Hepatocyte (in vitro differentiated cells): ENCODE results near the gene NSUN2. TPM values are rescaled to one million over a fixed set of nuclear protein-coding genes. Genes with fewer than 3 reads are reported as not detected.

Source experiments
- DNase-seq: peaks from one replicate; pipeline ENCODE4 v3.0.0-alpha.2; 2016; ENCODE audit warnings: low spot score
- H2AFZ ChIP-seq: fragments of 200-600 bp; sonication (generic); 2 replicates; pipeline ENCODE4 v1.6.0; 2016; ENCODE audit warnings: antibody characterized with exemption, mild to moderate bottlenecking
- H3K27ac ChIP-seq: fragments of 200-600 bp; sonication (generic); 2 replicates; pipeline ENCODE4 v1.5.1; 2016; ENCODE audit warnings: mild to moderate bottlenecking
- H3K27me3 ChIP-seq: fragments of 200-600 bp; sonication (generic); 2 replicates; pipeline ENCODE4 v1.6.1; 2016
- H3K36me3 ChIP-seq: fragments of 200-600 bp; sonication (generic); replicated peaks from 2 replicates; pipeline ENCODE4 v1.5.1; 2016; ENCODE audit warnings: low read depth; ENCODE audit not compliant: insufficient read depth
- H3K4me1 ChIP-seq: fragments of 200-600 bp; sonication (generic); 2 replicates; pipeline ENCODE4 v1.5.1; 2016; ENCODE audit warnings: mild to moderate bottlenecking, moderate library complexity; ENCODE audit not compliant: insufficient read depth
- H3K4me2 ChIP-seq: fragments of 200-600 bp; sonication (generic); 2 replicates; pipeline ENCODE4 v1.6.0; 2016
- H3K4me3 ChIP-seq: fragments of 200-600 bp; sonication (generic); 2 replicates; pipeline ENCODE4 v1.5.1; 2016; ENCODE audit warnings: mild to moderate bottlenecking
- H3K79me2 ChIP-seq: fragments of 200-600 bp; sonication (generic); 2 replicates; pipeline ENCODE4 v1.6.0; 2017; ENCODE audit warnings: mild to moderate bottlenecking
- H3K9me2 ChIP-seq: fragments of 200-600 bp; sonication (generic); replicated peaks from 2 replicates; pipeline ENCODE4 v1.6.0; 2017; ENCODE audit warnings: mild to moderate bottlenecking; ENCODE audit not compliant: insufficient read depth
- H3K9me3 ChIP-seq: fragments of 200-600 bp; sonication (generic); 2 replicates; pipeline ENCODE4 v1.5.1; 2016; ENCODE audit warnings: low read depth, mild to moderate bottlenecking
- H4K20me1 ChIP-seq: fragments of 200-600 bp; sonication (generic); 2 replicates; pipeline ENCODE4 v1.6.0; 2016; ENCODE audit warnings: mild to moderate bottlenecking; ENCODE audit not compliant: insufficient read depth, poor library complexity, severe bottlenecking
- CTCF ChIP-seq: fragments of 200-600 bp; sonication (generic); IDR thresholded peaks from 2 replicates; pipeline ENCODE4 v1.5.1; 2016; ENCODE audit warnings: antibody characterized with exemption, mild to moderate bottlenecking; ENCODE audit not compliant: poor library complexity
- EZH2 ChIP-seq: fragments of 200-600 bp; sonication (generic); IDR thresholded peaks from 2 replicates; pipeline ENCODE4 v1.6.1; 2016; ENCODE audit warnings: antibody characterized with exemption, mild to moderate bottlenecking, borderline replicate concordance
- EZH2phosphoT487 ChIP-seq: fragments of 200-600 bp; sonication (generic); IDR thresholded peaks from one replicate; pipeline ENCODE4 v1.6.1; 2018; ENCODE audit warnings: antibody characterized with exemption, mild to moderate bottlenecking, low read depth, moderate library complexity; ENCODE audit not compliant: unreplicated experiment, severe bottlenecking
- WGBS: methylation state at CpG from one replicate; pipeline ENCODE4 v1.1.6; 2016; ENCODE audit warnings: low lambda C conversion rate; ENCODE audit errors: missing lambda C conversion rate; 5-methylcytosine and 5-hydroxymethylcytosine counted together
- polyA plus RNA-seq: library from polyadenylated mRNA; unstranded; fragments of >200 nt; fragmentation: Nextera tagmentation; extraction: Ambion mirVana; gene quantifications from 2 replicates; pipeline ENCODE4 v1.2.1, GENCODE V29; 2016
- total RNA-seq: library from RNA; depleted of rRNA; stranded (reverse); fragments of >200 nt; gene quantifications from 2 replicates; pipeline ENCODE4 v1.2.3, GENCODE V29; 2014

NSUN2 gene
- total and polyA plus RNA-seq, 2 experiments from 2014 or later, result 34.8 to 43.0 TPM

- H3K4me1 ChIP-seq, result no peaks in the 10 kb centered on the region
- no peak overlapping the region for H2AFZ ChIP-seq
- no peak for DNase-seq
- 87% methylated on average over 4 of the region's 4 CpGs for WGBS
- no peaks in the 10 kb centered on the region for H3K79me2 ChIP-seq
- H4K20me1 ChIP-seq, result no peaks in the 10 kb centered on the region
- H3K36me3 ChIP-seq, result no peaks in the 10 kb centered on the region
- TF ChIP-seq EZH2, result no peak
- TF ChIP-seq EZH2phosphoT487, result no peak
- no peak for TF ChIP-seq CTCF
- H3K4me3 ChIP-seq, result no peak overlapping the region
- H3K9me3 ChIP-seq, result no peaks in the 10 kb centered on the region
- H3K27ac ChIP-seq, result no peak overlapping the region
- no peaks in the 10 kb centered on the region for H3K27me3 ChIP-seq
- H3K4me2 ChIP-seq, result no peak overlapping the region
- H3K9me2 ChIP-seq, result no peaks in the 10 kb centered on the region
Observed at GRCh38 chr5:6567068-6567467, 65.8 kb downstream of the NSUN2 start.

GRCh38 chr5:6565492-6565891 lies 67.4 kb downstream of the NSUN2 start:
- DNase-seq, result no peak
- Histone ChIP-seq H3K9me2 (no peaks in the 10 kb centered on the region), H3K79me2 (no peaks in the 10 kb centered on the region), H3K9me3 (no peaks in the 10 kb centered on the region), H3K27me3 (no peaks in the 10 kb centered on the region), H3K4me2 (no peak overlapping the region), H4K20me1 (no peaks in the 10 kb centered on the region), H3K36me3 (no peaks in the 10 kb centered on the region), H2AFZ (no peak overlapping the region), H3K27ac (no peak overlapping the region), H3K4me3 (no peak overlapping the region), H3K4me1 (no peaks in the 10 kb centered on the region)
- WGBS, result 87% methylated on average over 3 of the region's 3 CpGs
- TF ChIP-seq EZH2, result no peak
- TF ChIP-seq EZH2phosphoT487, result no peak
- no peak for TF ChIP-seq CTCF

- Histone ChIP-seq H3K27ac (no peak overlapping the region), H4K20me1 (no peaks in the 10 kb centered on the region), H3K36me3 (no peaks in the 10 kb centered on the region), H3K79me2 (no peaks in the 10 kb centered on the region), H3K4me1 (no peaks in the 10 kb centered on the region), H3K9me3 (no peaks in the 10 kb centered on the region), H2AFZ (no peak overlapping the region), H3K4me3 (no peak overlapping the region), H3K27me3 (no peaks in the 10 kb centered on the region), H3K4me2 (no peak overlapping the region), H3K9me2 (no peaks in the 10 kb centered on the region)
- TF ChIP-seq CTCF (no peak), EZH2 (no peak), EZH2phosphoT487 (no peak)
- 76% methylated on average over 6 of the region's 6 CpGs for WGBS
- DNase-seq, result no peak
Observed at GRCh38 chr5:6557807-6558575, 74.9 kb downstream of the NSUN2 start.

- Histone ChIP-seq H3K4me2 (no peak overlapping the region), H2AFZ (no peak overlapping the region), H3K4me1 (no peaks in the 10 kb centered on the region), H3K79me2 (no peaks in the 10 kb centered on the region), H3K27ac (no peak overlapping the region), H3K4me3 (no peak overlapping the region), H3K27me3 (no peaks in the 10 kb centered on the region), H4K20me1 (no peaks in the 10 kb centered on the region), H3K9me2 (no peaks in the 10 kb centered on the region), H3K9me3 (no peaks in the 10 kb centered on the region), H3K36me3 (no peaks in the 10 kb centered on the region)
- no peak for TF ChIP-seq CTCF
- no peak for TF ChIP-seq EZH2phosphoT487
- TF ChIP-seq EZH2, result no peak
- DNase-seq, result no peak
- 60% methylated on average over 1 of the region's 1 CpG for WGBS
Observed at GRCh38 chr5:6556802-6557102, 76.1 kb downstream of the NSUN2 start.
